GM20000 (cell line): Measurements from ENCODE around the gene PSTPIP2.
"Not testable (repeated sequence)": the region's sequence is repeated elsewhere in the genome, so short reads cannot be mapped to it uniquely, and the experiment has no call there.

ENCODE experiments used
- DNase-seq: peaks from one replicate; pipeline ENCODE4 v3.0.0; 2012; ENCODE audit warnings: low spot score
- TF ChIP-seq, protein P1 (sequence below): IDR thresholded peaks from 2 replicates; pipeline ENCODE4 v1.5.1; 2012; ENCODE audit warnings: mild to moderate bottlenecking, control low read depth; ENCODE audit errors: extremely low read depth, missing control alignments

The PSTPIP2 gene

DNA sequence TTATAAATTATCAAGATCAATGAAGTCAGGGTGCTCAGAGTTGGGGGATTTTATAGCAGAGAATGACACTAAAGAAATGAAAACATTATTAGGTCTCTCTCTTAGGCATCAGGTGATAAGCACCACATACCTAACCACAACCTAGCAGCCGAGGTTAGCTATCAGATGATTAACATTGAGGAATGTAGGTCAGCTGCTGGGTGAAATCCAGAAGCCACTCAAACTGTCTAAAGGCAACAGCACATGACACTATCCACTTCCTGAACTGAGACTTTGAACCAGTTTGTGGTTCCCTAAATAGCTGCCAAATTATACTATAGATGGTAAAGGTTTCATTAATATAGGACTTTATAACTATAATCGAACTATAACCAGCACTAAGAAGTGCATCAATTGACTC lies 109.6 kb downstream of the PSTPIP2 start:
- no peak for DNase-seq
- TF ChIP-seq, protein P1, sequence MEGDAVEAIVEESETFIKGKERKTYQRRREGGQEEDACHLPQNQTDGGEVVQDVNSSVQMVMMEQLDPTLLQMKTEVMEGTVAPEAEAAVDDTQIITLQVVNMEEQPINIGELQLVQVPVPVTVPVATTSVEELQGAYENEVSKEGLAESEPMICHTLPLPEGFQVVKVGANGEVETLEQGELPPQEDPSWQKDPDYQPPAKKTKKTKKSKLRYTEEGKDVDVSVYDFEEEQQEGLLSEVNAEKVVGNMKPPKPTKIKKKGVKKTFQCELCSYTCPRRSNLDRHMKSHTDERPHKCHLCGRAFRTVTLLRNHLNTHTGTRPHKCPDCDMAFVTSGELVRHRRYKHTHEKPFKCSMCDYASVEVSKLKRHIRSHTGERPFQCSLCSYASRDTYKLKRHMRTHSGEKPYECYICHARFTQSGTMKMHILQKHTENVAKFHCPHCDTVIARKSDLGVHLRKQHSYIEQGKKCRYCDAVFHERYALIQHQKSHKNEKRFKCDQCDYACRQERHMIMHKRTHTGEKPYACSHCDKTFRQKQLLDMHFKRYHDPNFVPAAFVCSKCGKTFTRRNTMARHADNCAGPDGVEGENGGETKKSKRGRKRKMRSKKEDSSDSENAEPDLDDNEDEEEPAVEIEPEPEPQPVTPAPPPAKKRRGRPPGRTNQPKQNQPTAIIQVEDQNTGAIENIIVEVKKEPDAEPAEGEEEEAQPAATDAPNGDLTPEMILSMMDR: no peak

DNA sequence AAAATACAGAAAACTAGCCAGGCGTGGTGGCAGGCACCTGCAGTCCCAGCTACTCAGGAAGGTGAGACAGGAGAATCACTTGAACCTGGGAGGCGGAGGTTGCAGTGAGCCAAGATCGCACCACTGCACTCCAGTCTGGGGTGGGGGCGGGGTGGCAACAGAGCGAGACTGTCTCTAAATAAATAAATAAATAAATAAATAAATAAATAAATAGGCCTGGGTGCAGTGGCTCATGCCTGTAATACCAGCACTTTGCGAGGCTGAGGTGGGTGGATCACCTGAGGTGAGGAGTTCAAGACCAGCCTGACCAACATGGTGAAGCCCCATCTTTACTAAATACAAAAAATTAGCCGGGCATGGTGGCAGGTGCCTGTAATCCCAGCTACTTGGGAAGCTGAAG lies 112.6 kb downstream of the PSTPIP2 start:
- not testable (repeated sequence) for DNase-seq

DNA sequence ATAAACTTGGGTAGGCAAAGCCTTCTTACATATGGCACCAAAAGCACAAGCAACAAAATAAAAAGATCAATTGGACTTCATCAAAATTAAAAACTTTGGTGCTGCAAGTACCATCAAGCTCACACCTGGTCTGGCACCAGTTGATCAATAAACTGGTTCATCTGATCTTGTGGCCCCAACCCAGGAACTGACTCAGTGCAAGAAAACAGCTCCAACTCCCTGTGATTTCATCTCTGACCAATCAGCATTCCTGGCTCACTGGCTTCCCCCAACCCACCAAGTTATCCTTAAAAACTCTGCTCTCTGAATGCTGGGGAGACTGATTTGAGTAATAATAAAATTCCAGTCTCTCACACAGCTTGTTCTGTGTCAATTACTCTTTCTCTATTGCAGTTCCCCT lies 113.3 kb downstream of the PSTPIP2 start:
- TF ChIP-seq, protein P1: no peak
- DNase-seq: no peak

GRCh38 chr18:45958027-45958426 lies 114.0 kb downstream of the PSTPIP2 start:
- DNase-seq: no peak
- TF ChIP-seq, protein P1: no peak

- no peak for DNase-seq
Measured at GRCh38 chr18:45957100-45957499, 115.0 kb downstream of the PSTPIP2 start.

DNA sequence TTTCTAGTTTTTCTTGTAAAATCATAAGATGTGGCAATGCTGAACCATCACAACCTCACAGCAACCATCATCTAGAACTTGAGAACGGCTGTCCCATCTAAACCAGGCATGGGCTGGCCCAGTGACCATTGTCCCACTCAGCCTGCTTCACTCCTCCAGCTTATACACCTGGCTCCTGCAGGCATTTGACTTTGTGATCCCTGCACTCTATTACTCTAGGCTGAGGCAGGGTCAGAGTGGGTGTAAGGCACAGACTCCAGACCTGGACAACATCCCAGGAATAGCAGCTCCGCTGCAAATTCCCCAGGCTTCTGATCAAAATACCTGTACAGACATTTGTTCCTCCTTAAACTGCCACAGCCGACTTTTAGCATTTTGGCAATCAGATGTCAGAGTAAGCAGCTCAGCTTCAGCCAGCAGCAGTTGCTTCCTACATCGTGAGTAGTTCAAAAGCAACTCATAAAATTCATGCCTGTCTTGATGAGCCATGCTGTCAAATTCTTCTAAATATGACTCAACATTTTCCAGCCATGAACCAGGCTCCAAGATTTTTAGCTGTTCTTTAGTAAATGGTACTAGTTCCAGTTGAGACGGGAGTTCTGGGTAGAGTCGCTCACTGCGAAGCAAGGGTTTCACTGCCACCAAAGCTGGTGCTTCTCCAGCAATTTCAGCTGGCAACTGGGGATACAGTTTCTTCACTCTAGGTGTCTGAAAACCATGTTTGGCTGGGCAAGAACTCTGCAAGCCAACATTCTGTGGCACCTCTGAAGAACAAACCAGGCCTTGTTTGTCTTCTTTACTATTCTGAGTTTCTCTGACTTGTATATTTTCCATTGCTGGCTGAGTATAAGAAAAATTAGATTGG lies 117.8 kb downstream of the PSTPIP2 start:
- DNase-seq: no peak

More at GRCh38 chr18:45957100-45957499, 115.0 kb downstream of the PSTPIP2 start:
- TF ChIP-seq, protein P1: no peak

GRCh38 chr18:45951016-45951714 lies 120.9 kb downstream of the PSTPIP2 start:
- DNase-seq: no peak
- TF ChIP-seq, protein P1: no peak

More for the DNA sequence above, 117.8 kb downstream of the PSTPIP2 start:
- TF ChIP-seq, protein P1: no peak
